OCI-LY3 (cell line): ENCODE measurements around the gene ZNF605.
"Not testable (repeated sequence)": the region's sequence is repeated elsewhere in the genome, so short reads cannot be mapped to it uniquely, and the experiment has no call there.

ENCODE experiments used
- H2AFZ ChIP-seq: fragments of 200-600, 300-600 bp; shearing (Covaris generic); 2 replicates; pipeline ENCODE4 v1.6.0; 2014; ENCODE audit warnings: antibody characterized with exemption, low read depth, low read length
- H3K27ac ChIP-seq: fragments of 200-600, 300-600 bp; sonication (generic); 2 replicates; pipeline ENCODE4 v1.5.1; 2014; ENCODE audit warnings: mild to moderate bottlenecking, low read length, moderate library complexity, mixed read lengths
- H3K27me3 ChIP-seq: fragments of 200-600, 300-600 bp; sonication (generic); 2 replicates; pipeline ENCODE4 v1.6.1; 2014; ENCODE audit warnings: low read depth, low read length, mixed read lengths
- H3K36me3 ChIP-seq: fragments of 200-600, 300-600 bp; sonication (generic); replicated peaks from 2 replicates; pipeline ENCODE3; 2014; ENCODE audit warnings: low read depth, low read length, mixed read lengths
- H3K4me1 ChIP-seq: fragments of 300-600, 200-600 bp; sonication (generic); 2 replicates; pipeline ENCODE4 v1.6.1; 2014; ENCODE audit warnings: low read length, mixed read lengths
- H3K4me2 ChIP-seq: fragments of 200-600, 300-600 bp; sonication (generic); 2 replicates; pipeline ENCODE4 v1.6.1; 2014; ENCODE audit warnings: low read length, mixed read lengths
- H3K4me3 ChIP-seq: fragments of 300-600, 200-600 bp; sonication (generic); 2 replicates; pipeline ENCODE4 v1.5.1; 2014; ENCODE audit warnings: antibody characterized with exemption, mild to moderate bottlenecking, low read length, moderate library complexity
- H3K79me2 ChIP-seq: fragments of 300-600, 200-600 bp; shearing (Covaris generic); 2 replicates; pipeline ENCODE4 v1.6.1; 2014; ENCODE audit warnings: mild to moderate bottlenecking, low read length, mixed read lengths
- H3K9ac ChIP-seq: fragments of 300-600, 200-600 bp; shearing (Covaris generic); 2 replicates; pipeline ENCODE4 v1.6.0; 2014; ENCODE audit warnings: mild to moderate bottlenecking, low read length, moderate library complexity
- H3K9me3 ChIP-seq: fragments of 200-600, 300-600 bp; shearing (Covaris generic); 2 replicates; pipeline ENCODE4 v1.6.1; 2014; ENCODE audit warnings: low read length, mixed read lengths; ENCODE audit not compliant: insufficient read depth
- H4K20me1 ChIP-seq: fragments of 200-600, 300-600 bp; sonication (generic); 2 replicates; pipeline ENCODE4 v1.6.1; 2016; ENCODE audit warnings: low read length, mixed read lengths; ENCODE audit not compliant: insufficient read depth
- EZH2phosphoT487 ChIP-seq: fragments of 200-600 bp; shearing (Covaris generic); IDR thresholded peaks from 2 replicates; pipeline ENCODE4 v1.6.1; 2018; ENCODE audit warnings: antibody characterized with exemption, mixed run types, low read depth
- TF ChIP-seq, protein P1 (sequence below): fragments of 200-600, 300-600 bp; sonication (generic); IDR thresholded peaks from 2 replicates; pipeline ENCODE4 v1.5.1; 2014; ENCODE audit warnings: antibody characterized with exemption, low read length, low read depth

ZNF605 gene

DNA sequence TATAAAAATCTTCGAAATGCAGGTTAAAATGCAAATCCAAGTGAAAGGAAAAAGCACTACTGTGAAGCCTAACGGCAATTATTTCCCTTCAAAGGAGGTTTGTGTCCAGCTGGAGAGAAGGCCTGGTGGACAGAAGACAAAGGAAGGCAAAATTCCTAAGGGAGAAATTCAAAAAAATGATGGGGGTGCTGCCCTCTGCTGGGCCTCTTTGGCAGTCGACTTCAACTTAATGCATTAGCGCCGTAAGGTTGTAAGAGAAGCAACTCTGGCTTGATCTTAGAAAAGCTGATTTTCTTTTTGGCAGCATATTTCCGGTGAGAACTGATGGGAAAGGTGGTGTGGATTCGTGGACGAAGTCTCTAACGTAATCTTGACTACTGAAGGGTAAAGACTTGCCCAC is 34.4 kb downstream of the ZNF605 start:
- no peak overlapping the region for H3K27ac ChIP-seq
- H4K20me1 ChIP-seq: no peaks in the 10 kb centered on the region
- H3K27me3 ChIP-seq: no peaks in the 10 kb centered on the region
- no peaks in the 10 kb centered on the region for H3K9me3 ChIP-seq
- no peak overlapping the region for H3K9ac ChIP-seq
- no peaks in the 10 kb centered on the region for H3K79me2 ChIP-seq
- peaks cover 8% of the 10 kb centered on the region for H3K36me3 ChIP-seq
- no peak overlapping the region for H3K4me2 ChIP-seq
- TF ChIP-seq, protein P1, sequence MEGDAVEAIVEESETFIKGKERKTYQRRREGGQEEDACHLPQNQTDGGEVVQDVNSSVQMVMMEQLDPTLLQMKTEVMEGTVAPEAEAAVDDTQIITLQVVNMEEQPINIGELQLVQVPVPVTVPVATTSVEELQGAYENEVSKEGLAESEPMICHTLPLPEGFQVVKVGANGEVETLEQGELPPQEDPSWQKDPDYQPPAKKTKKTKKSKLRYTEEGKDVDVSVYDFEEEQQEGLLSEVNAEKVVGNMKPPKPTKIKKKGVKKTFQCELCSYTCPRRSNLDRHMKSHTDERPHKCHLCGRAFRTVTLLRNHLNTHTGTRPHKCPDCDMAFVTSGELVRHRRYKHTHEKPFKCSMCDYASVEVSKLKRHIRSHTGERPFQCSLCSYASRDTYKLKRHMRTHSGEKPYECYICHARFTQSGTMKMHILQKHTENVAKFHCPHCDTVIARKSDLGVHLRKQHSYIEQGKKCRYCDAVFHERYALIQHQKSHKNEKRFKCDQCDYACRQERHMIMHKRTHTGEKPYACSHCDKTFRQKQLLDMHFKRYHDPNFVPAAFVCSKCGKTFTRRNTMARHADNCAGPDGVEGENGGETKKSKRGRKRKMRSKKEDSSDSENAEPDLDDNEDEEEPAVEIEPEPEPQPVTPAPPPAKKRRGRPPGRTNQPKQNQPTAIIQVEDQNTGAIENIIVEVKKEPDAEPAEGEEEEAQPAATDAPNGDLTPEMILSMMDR: no peak
- no peak for TF ChIP-seq EZH2phosphoT487
- H3K4me1 ChIP-seq: no peaks in the 10 kb centered on the region
- no peak overlapping the region for H3K4me3 ChIP-seq
- no peak overlapping the region for H2AFZ ChIP-seq

DNA sequence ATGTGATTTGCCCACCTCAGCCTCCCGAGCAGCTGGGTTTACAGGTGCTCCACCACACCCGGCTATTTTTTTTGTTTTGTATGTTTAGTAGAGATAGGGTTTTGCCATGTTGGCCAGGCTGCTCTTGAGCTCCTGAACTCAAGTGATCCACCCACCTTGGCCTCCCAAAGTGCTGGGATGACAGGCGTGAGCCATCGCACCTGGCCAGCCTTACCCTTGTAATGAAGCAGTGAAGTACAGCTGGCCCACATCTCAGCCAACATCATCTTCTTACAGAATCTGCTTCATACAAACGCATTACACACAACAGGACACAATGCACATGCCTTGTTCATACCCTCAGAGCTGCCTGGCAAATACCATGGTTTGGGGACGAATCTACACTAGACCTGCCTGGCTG is 37.4 kb downstream of the ZNF605 start:
- Histone ChIP-seq H3K79me2 (no peaks in the 10 kb centered on the region), H4K20me1 (no peaks in the 10 kb centered on the region), H2AFZ (no peak overlapping the region), H3K9ac (no peak overlapping the region), H3K27ac (no peak overlapping the region), H3K27me3 (no peaks in the 10 kb centered on the region), H3K4me2 (no peak overlapping the region), H3K9me3 (no peaks in the 10 kb centered on the region), H3K36me3 (no peaks in the 10 kb centered on the region), H3K4me1 (no peaks in the 10 kb centered on the region), H3K4me3 (no peak overlapping the region)
- TF ChIP-seq, protein P1: no peak
- no peak for TF ChIP-seq EZH2phosphoT487

DNA sequence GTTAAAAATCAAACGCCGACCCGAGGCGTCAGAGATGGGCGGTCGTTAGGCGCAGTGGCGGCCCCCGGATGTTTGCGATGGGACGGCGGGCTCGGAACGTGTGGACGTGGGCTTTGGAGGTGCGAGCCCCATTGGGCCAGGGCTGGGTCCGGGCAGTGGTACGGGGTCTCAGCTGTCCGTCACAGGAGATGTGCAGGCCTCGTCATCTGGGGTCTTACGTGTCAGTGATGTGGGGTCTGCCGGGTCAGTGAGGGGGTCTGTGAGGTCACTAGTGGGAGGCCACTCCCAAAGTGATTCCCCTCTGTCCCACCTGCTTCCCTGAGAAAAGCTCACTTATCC is 47.1 kb downstream of the ZNF605 start:
- no peaks in the 10 kb centered on the region for H3K27me3 ChIP-seq
- no peaks in the 10 kb centered on the region for H3K9me3 ChIP-seq
- H3K9ac ChIP-seq: no peak overlapping the region
- no peak overlapping the region for H3K27ac ChIP-seq
- H2AFZ ChIP-seq: no peak overlapping the region
- no peaks in the 10 kb centered on the region for H3K79me2 ChIP-seq
- H3K4me2 ChIP-seq: no peak overlapping the region
- H3K4me1 ChIP-seq: no peaks in the 10 kb centered on the region
- TF ChIP-seq, protein P1: no peak
- no peak for TF ChIP-seq EZH2phosphoT487
- H3K4me3 ChIP-seq: no peak overlapping the region
- no peaks in the 10 kb centered on the region for H4K20me1 ChIP-seq
- no peaks in the 10 kb centered on the region for H3K36me3 ChIP-seq

DNA sequence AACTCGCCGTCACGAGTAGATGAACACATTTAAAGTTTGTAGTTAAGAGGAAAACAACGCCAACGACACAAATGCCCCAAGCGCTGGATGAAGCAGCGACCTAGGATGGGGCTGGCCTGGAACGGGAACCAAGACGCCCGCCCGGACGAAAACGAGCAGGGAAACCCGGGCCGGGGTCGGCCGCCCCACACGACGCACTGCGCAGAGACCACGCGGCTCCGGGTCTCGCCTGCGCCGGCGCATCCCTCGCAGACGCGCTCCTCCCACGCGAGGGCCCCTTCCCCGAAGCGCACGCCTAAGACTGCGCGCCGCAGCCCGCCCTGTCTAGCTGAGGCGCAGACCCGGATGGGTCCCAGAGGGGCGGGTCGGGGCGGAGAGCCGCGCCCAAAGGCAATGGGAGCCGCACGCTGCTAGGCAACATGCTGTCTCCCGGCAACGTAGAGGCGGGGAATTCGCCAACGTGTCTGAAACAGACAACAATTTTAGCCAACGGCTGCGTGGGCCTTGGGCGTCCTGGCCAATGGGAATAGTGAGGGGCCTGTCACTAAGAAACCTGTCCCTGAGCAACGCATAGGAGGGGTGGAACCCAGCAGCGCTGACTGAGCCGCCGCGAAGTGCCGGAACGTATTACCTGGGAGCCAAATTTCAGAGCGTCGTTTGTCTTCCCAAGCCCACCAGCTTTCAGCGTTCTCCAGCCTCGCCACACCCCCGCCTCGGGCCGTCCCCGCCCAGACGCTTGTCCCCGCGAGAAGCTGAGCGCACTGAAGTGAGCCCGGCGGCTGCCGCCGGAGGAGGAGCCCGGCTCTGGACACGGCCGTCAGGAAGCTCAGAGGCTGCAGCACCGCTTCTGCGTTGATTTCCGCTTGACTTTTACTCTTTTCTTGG is 47.7 kb downstream of the ZNF605 start:
- no peaks in the 10 kb centered on the region for H3K79me2 ChIP-seq
- no peaks in the 10 kb centered on the region for H3K9me3 ChIP-seq
- TF ChIP-seq EZH2phosphoT487: no peak
- TF ChIP-seq, protein P1: no peak
- H3K9ac ChIP-seq: no peak overlapping the region
- H3K27ac ChIP-seq: no peak overlapping the region
- H3K36me3 ChIP-seq: no peaks in the 10 kb centered on the region
- H2AFZ ChIP-seq: no peak overlapping the region
- no peaks in the 10 kb centered on the region for H3K4me1 ChIP-seq
- H4K20me1 ChIP-seq: no peaks in the 10 kb centered on the region
- H3K4me2 ChIP-seq: no peak overlapping the region
- H3K27me3 ChIP-seq: no peaks in the 10 kb centered on the region
- no peak overlapping the region for H3K4me3 ChIP-seq

DNA sequence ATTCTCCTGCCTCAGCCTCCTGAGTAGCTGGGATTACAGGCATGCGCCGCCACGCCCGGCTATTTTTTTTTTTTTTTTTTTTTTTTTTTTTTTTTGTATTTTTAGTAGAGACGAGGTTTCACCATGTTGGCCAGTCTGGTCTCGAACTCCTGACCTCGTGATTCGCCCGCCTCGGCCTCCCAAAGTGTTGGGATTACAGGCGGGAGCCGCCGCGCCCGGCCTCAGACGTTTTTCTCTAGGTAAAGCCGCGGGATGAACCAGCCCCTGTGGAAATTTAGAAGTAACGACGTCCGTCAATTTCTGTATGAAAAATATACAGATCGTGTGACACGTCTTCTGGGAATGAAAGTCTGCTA is 48.3 kb downstream of the ZNF605 start:
- H4K20me1 ChIP-seq, H3K4me2 ChIP-seq, H3K4me3 ChIP-seq, H3K27me3 ChIP-seq, H3K9ac ChIP-seq, H3K9me3 ChIP-seq, H3K4me1 ChIP-seq, H3K79me2 ChIP-seq, H3K27ac ChIP-seq, H2AFZ ChIP-seq, H3K36me3 ChIP-seq: not testable (repeated sequence)
